ENCODE data around the gene PPCS. TPM values are rescaled to one million over a fixed set of nuclear protein-coding genes. Genes with fewer than 3 reads are reported as not detected.

The PPCS gene
- total and polyA plus RNA-seq, 2 of the 4 experiments (the other 2 are of a cell fraction): 8.2 to 18.9 TPM

- Histone ChIP-seq H3K27ac (ENCODE audit: insufficient read depth, low read length) (no peak overlapping the region), H3K4me2 (ENCODE audit: low read depth, low read length) (no peak overlapping the region), H3K36me3 (ENCODE audit: control insufficient read depth, insufficient read depth, low read length) (no peaks in the 10 kb centered on the region), H2BK5ac (ENCODE audit: low read depth, low read length, poor library complexity, severe bottlenecking) (no peak overlapping the region), H3K79me1 (ENCODE audit: low read depth in 1 of 2, low read length in 2 of 2) (no peaks in the 10 kb centered on the region), H3K9me1 (ENCODE audit: insufficient read depth, low read length) (no peaks in the 10 kb centered on the region), H2AK9ac (replicated peaks; ENCODE audit: low read depth, low read length, poor library complexity) (no peak overlapping the region), H2BK120ac (ENCODE audit: low read depth, low read length) (no peak overlapping the region), H3K18ac (ENCODE audit: low read depth, low read length) (no peak overlapping the region), H4K5ac (ENCODE audit: low read depth, low read length) (no peak overlapping the region), H4K91ac (ENCODE audit: insufficient read depth, low read depth, low read length) (no peak overlapping the region), H3K4me1 (ENCODE audit: control insufficient read depth, insufficient read depth, low read length) (no peaks in the 10 kb centered on the region), H4K8ac (ENCODE audit: low read depth in 2 of 2, low read length in 2 of 2) (no peak overlapping the region), H3K56ac (ENCODE audit: extremely low read depth, insufficient read depth, low read length) (no peak overlapping the region), H3K23ac (ENCODE audit: low read depth, low read length) (no peak overlapping the region), H3K4me3 (ENCODE audit: insufficient read depth, low read depth, low read length) (no peak overlapping the region), H2BK20ac (ENCODE audit: low read depth, low read length) (no peak overlapping the region), H3K9me3 (ENCODE audit: control insufficient read depth, insufficient read depth, low read length) (no peaks in the 10 kb centered on the region), H3K9ac (ENCODE audit: low read depth, low read length) (no peak overlapping the region), H2AK5ac (ENCODE audit: low read depth, low read length) (no peak overlapping the region), H2BK15ac (ENCODE audit: low read depth, low read length) (no peak overlapping the region), H3K14ac (replicated peaks; ENCODE audit: low read depth, low read length) (no peak overlapping the region), H3K4ac (ENCODE audit: low read depth, low read length) (no peak overlapping the region), H3K27me3 (ENCODE audit: control insufficient read depth, insufficient read depth, low read length) (peaks cover 7% of the 10 kb centered on the region), H2AFZ (replicated peaks; ENCODE audit: low read length, poor library complexity) (no peak overlapping the region), H4K20me1 (ENCODE audit: insufficient read depth, low read length) (no peaks in the 10 kb centered on the region)
- TF ChIP-seq BHLHE40 (IDR thresholded peaks at IDR 0.05; ENCODE audit: low read depth, low read length) (no peak), RFX5 (IDR thresholded peaks at IDR 0.05; ENCODE audit: low read depth, low read length) (no peak), MAZ (IDR thresholded peaks at IDR 0.05; ENCODE audit: borderline replicate concordance, low read depth, low read length) (no peak), CHD1 (IDR thresholded peaks at IDR 0.05; ENCODE audit: low read depth, low read length) (no peak), CEBPB (IDR thresholded peaks at IDR 0.05; ENCODE audit: low read depth, low read length) (no peak), NFE2L2 (IDR thresholded peaks at IDR 0.05; ENCODE audit: low read depth, low read length) (no peak), MXI1 (IDR thresholded peaks at IDR 0.05; ENCODE audit: borderline replicate concordance, low read depth, low read length) (no peak), CTCF (conservative IDR thresholded peaks at IDR 0.05; ENCODE audit: low read depth, low read length) (no peak), FOS (IDR thresholded peaks at IDR 0.05; ENCODE audit: low read depth, low read length) (no peak), USF2 (IDR thresholded peaks at IDR 0.05; ENCODE audit: low read depth, low read length) (no peak)
- TF ChIP-seq, protein P1, sequence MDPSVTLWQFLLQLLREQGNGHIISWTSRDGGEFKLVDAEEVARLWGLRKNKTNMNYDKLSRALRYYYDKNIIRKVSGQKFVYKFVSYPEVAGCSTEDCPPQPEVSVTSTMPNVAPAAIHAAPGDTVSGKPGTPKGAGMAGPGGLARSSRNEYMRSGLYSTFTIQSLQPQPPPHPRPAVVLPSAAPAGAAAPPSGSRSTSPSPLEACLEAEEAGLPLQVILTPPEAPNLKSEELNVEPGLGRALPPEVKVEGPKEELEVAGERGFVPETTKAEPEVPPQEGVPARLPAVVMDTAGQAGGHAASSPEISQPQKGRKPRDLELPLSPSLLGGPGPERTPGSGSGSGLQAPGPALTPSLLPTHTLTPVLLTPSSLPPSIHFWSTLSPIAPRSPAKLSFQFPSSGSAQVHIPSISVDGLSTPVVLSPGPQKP (IDR thresholded peaks at IDR 0.05; ENCODE audit: borderline replicate concordance, low read depth, low read length): no peak
- in situ Hi-C loops (cut with MboI; ENCODE audit: low sequenced_read_pairs) (no loop called here), dilution Hi-C loops (cut with HindIII; ENCODE audit: low sequenced_read_pairs, unreplicated experiment) (no loop called here), intact Hi-C loops (cut with micrococcal nuclease) (no loop called here)
- no TSS peak for BruUV-seq (replicated peaks)
- WGBS, 2 experiments (ENCODE audit: extremely low coverage in 2 of 2, insufficient read length in 1 of 2): no CpG with 5 or more reads among the region's 4 CpGs
- ATAC-seq (ENCODE audit: low read depth) (no peak), DNase-seq (no peak)
- ChIA-PET POLR2A (ENCODE audit: unreplicated experiment) (no interaction called here), CTCF (no interaction called here)
These were observed 22.0 kb upstream of the PPCS start for GRCh38 chr1:42434340-42434739.

Data from IMR-90 (cell line).